GM18909 (cell line): ENCODE results near the gene KRTAP4-11.
"Not testable (repeated sequence)": the region's sequence is repeated elsewhere in the genome, so short reads cannot be mapped to it uniquely, and the experiment has no call there.

Experiments used
- ATAC-seq: cut with Tn5 transposase; IDR thresholded peaks from one replicate; pipeline ENCODE4 v1.9.1; 2021; ENCODE audit warnings: mild to moderate bottlenecking; ENCODE audit not compliant: unreplicated experiment, poor library complexity

Gene KRTAP4-11

GRCh38 chr17:41088760-41089352 is 29.3 kb downstream of the KRTAP4-11 start:
- not testable (repeated sequence) for ATAC-seq

- ATAC-seq = not testable (repeated sequence)
Observed at GRCh38 chr17:41084100-41084856, 33.9 kb downstream of the KRTAP4-11 start, which contains the start of gene KRTAP4-7. TSS of gene KRTAP4-7 (plus strand) at chr17:41084150. CDS start at chr17:41084207, 57 bp downstream.

GRCh38 chr17:41083427-41083826 is 34.7 kb downstream of the KRTAP4-11 start:
- ATAC-seq = not testable (repeated sequence)

GRCh38 chr17:41082626-41083025 is 35.5 kb downstream of the KRTAP4-11 start:
- no peak for ATAC-seq

- ATAC-seq = no peak
Observed at GRCh38 chr17:41076788-41077187, 41.4 kb downstream of the KRTAP4-11 start.

- ATAC-seq = no peak
Observed at GRCh38 chr17:41073676-41074075, 44.5 kb downstream of the KRTAP4-11 start.

GRCh38 chr17:41071606-41072360 is 46.4 kb downstream of the KRTAP4-11 start:
- no peak for ATAC-seq

GRCh38 chr17:41069031-41069430 is 49.1 kb downstream of the KRTAP4-11 start:
- no peak for ATAC-seq

GRCh38 chr17:41067281-41067680 is 50.9 kb downstream of the KRTAP4-11 start:
- ATAC-seq = no peak
